C4-2B (cell line): ENCODE results near the gene ANKRD2.
A peak's percentile ranks its signal among the peaks of the same experiment; 100 is the strongest.

Experiments
- ZFX ChIP-seq: fragments of 450-650 bp; IDR thresholded peaks from 2 replicates; pipeline ENCODE4 v1.6.1; 2017
- TF ChIP-seq, protein P1 (sequence below): fragments of 450-650 bp; conservative IDR thresholded peaks from 2 replicates; pipeline ENCODE4 v1.5.1; 2017; ENCODE audit warnings: mild to moderate bottlenecking

GRCh38 chr10:97572214-97572989 lies at the start of gene ANKRD2:
- TF ChIP-seq, protein P1, sequence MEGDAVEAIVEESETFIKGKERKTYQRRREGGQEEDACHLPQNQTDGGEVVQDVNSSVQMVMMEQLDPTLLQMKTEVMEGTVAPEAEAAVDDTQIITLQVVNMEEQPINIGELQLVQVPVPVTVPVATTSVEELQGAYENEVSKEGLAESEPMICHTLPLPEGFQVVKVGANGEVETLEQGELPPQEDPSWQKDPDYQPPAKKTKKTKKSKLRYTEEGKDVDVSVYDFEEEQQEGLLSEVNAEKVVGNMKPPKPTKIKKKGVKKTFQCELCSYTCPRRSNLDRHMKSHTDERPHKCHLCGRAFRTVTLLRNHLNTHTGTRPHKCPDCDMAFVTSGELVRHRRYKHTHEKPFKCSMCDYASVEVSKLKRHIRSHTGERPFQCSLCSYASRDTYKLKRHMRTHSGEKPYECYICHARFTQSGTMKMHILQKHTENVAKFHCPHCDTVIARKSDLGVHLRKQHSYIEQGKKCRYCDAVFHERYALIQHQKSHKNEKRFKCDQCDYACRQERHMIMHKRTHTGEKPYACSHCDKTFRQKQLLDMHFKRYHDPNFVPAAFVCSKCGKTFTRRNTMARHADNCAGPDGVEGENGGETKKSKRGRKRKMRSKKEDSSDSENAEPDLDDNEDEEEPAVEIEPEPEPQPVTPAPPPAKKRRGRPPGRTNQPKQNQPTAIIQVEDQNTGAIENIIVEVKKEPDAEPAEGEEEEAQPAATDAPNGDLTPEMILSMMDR = peak; percentile 96
- TF ChIP-seq ZFX = no peak
